ENCODE data around the gene NNMT.

DNA sequence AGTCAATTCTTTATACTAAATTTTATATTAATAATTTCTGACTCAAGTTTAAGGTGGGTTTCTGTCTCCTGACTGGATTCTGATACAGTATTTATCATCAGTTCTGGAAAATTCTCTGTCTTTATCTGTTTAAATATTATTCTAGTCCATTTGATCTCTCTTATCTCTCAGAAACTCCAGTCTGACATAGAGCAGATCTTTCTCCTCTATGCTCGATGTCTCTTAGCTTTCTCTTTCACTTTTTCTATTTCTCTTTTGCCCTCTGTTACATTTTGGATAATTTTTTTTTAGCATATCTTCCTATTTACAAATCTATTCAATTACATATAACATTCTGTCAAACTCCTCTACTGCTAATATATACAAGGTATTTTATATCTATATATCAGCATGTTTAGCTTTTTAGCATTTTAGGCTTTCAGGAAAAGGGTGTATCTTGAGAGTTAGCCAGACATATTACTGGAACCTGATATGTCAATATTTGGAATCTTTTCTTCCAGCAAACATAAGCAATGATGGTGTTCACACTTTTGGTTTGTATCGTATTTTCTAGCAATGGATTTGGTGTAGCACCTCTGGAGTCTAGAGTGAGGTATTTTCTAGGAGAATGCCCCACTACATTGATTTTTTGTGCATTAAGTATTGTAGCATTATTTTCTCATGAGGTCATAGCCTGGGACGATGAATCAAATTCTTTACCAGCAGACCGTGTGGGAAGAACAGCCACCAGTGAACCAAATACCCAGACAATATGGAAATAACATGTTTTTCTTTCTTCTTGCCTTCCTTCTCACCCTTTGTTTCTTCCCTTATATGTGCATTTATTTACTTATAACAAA is 4.1 kb upstream of the NNMT start:
- TF ChIP-seq POLR2A (IDR thresholded peaks at IDR 0.05; ENCODE audit: low read depth, low read length) (no peak), TAF1 (IDR thresholded peaks at IDR 0.05; ENCODE audit: low read depth, low read length) (no peak)
